Mononuclear cell (primary cell): ENCODE results near the gene LMX1A. TPM values are rescaled to one million over a fixed set of nuclear protein-coding genes. Genes with fewer than 3 reads are reported as not detected.

ENCODE experiments used
- H3K27me3 ChIP-seq: 2 replicates; pipeline ENCODE4 v1.6.0; 2011; ENCODE audit warnings: low read length, control low read depth; ENCODE audit not compliant: insufficient read depth
- H3K4me1 ChIP-seq: 2 replicates; pipeline ENCODE4 v1.5.1; 2011; ENCODE audit warnings: mild to moderate bottlenecking, low read length, control low read depth; ENCODE audit not compliant: insufficient read depth
- H3K4me3 ChIP-seq: 2 replicates; pipeline ENCODE4 v1.5.1; 2011; ENCODE audit warnings: mild to moderate bottlenecking, low read length, moderate library complexity
- H3K9me3 ChIP-seq: 2 replicates; pipeline ENCODE4 v1.5.1; 2011; ENCODE audit warnings: low read depth, mild to moderate bottlenecking, control low read depth, low read length
- total RNA-seq: library from RNA; depleted of rRNA; stranded (reverse); fragments of >200 nt; gene quantifications from one replicate; pipeline ENCODE4 v1.2.3, GENCODE V29; 2012

Gene LMX1A
- total RNA-seq, 1 donor: not detected

- Histone ChIP-seq H3K9me3 (no peaks in the 10 kb centered on the region), H3K27me3 (no peaks in the 10 kb centered on the region), H3K4me3 (no peak overlapping the region), H3K4me1 (no peaks in the 10 kb centered on the region)
Measured at GRCh38 chr1:165212229-165212628, 144.3 kb downstream of the LMX1A start.

GRCh38 chr1:165207853-165208515 is 148.5 kb downstream of the LMX1A start:
- no peaks in the 10 kb centered on the region for H3K4me1 ChIP-seq
- no peak overlapping the region for H3K4me3 ChIP-seq
- no peaks in the 10 kb centered on the region for H3K27me3 ChIP-seq
- H3K9me3 ChIP-seq: no peaks in the 10 kb centered on the region

- H3K27me3 ChIP-seq: no peaks in the 10 kb centered on the region
- H3K9me3 ChIP-seq: no peaks in the 10 kb centered on the region
- H3K4me1 ChIP-seq: no peaks in the 10 kb centered on the region
- no peak overlapping the region for H3K4me3 ChIP-seq
Measured at GRCh38 chr1:165205145-165205544, 151.4 kb downstream of the LMX1A start.

- Histone ChIP-seq H3K4me3 (no peak overlapping the region), H3K4me1 (no peaks in the 10 kb centered on the region), H3K27me3 (no peaks in the 10 kb centered on the region), H3K9me3 (no peaks in the 10 kb centered on the region)
Measured at GRCh38 chr1:165204548-165204947, 152.0 kb downstream of the LMX1A start.

GRCh38 chr1:165191087-165191486 is 165.4 kb downstream of the LMX1A start:
- no peaks in the 10 kb centered on the region for H3K9me3 ChIP-seq
- H3K4me1 ChIP-seq: no peaks in the 10 kb centered on the region
- no peak overlapping the region for H3K4me3 ChIP-seq
- no peaks in the 10 kb centered on the region for H3K27me3 ChIP-seq

- Histone ChIP-seq H3K27me3 (no peaks in the 10 kb centered on the region), H3K4me1 (no peaks in the 10 kb centered on the region), H3K4me3 (no peak overlapping the region), H3K9me3 (no peaks in the 10 kb centered on the region)
Measured at GRCh38 chr1:165189913-165190312, 166.6 kb downstream of the LMX1A start.

- no peaks in the 10 kb centered on the region for H3K27me3 ChIP-seq
- H3K9me3 ChIP-seq: no peaks in the 10 kb centered on the region
- H3K4me1 ChIP-seq: no peaks in the 10 kb centered on the region
- H3K4me3 ChIP-seq: no peak overlapping the region
Measured at GRCh38 chr1:165189011-165189410, 167.5 kb downstream of the LMX1A start.

- Histone ChIP-seq H3K27me3 (no peaks in the 10 kb centered on the region), H3K9me3 (no peaks in the 10 kb centered on the region), H3K4me3 (no peak overlapping the region), H3K4me1 (no peaks in the 10 kb centered on the region)
Measured at GRCh38 chr1:165187031-165188009, 169.2 kb downstream of the LMX1A start.

- no peaks in the 10 kb centered on the region for H3K27me3 ChIP-seq
- no peaks in the 10 kb centered on the region for H3K4me1 ChIP-seq
- H3K9me3 ChIP-seq: no peaks in the 10 kb centered on the region
- H3K4me3 ChIP-seq: no peak overlapping the region
Measured at GRCh38 chr1:165185161-165185889, 171.2 kb downstream of the LMX1A start.

GRCh38 chr1:165182975-165183374 is 173.5 kb downstream of the LMX1A start:
- Histone ChIP-seq H3K4me1 (no peaks in the 10 kb centered on the region), H3K4me3 (no peak overlapping the region)

GRCh38 chr1:165179306-165179705 is 177.2 kb downstream of the LMX1A start:
- Histone ChIP-seq H3K9me3 (no peaks in the 10 kb centered on the region), H3K4me1 (no peaks in the 10 kb centered on the region), H3K27me3 (no peaks in the 10 kb centered on the region), H3K4me3 (no peak overlapping the region)

More at GRCh38 chr1:165182975-165183374, 173.5 kb downstream of the LMX1A start:
- Histone ChIP-seq H3K27me3 (no peaks in the 10 kb centered on the region), H3K9me3 (no peaks in the 10 kb centered on the region)

GRCh38 chr1:165174491-165174890 is 182.0 kb downstream of the LMX1A start:
- no peaks in the 10 kb centered on the region for H3K9me3 ChIP-seq
- H3K4me1 ChIP-seq: no peaks in the 10 kb centered on the region
- no peak overlapping the region for H3K4me3 ChIP-seq
- H3K27me3 ChIP-seq: peaks cover 5% of the 10 kb centered on the region

- H3K27me3 ChIP-seq: peaks cover 5% of the 10 kb centered on the region
- no peak overlapping the region for H3K4me3 ChIP-seq
- H3K4me1 ChIP-seq: no peaks in the 10 kb centered on the region
- H3K9me3 ChIP-seq: no peaks in the 10 kb centered on the region
Measured at GRCh38 chr1:165173818-165174217, 182.7 kb downstream of the LMX1A start.

- Histone ChIP-seq H3K4me3 (no peak overlapping the region), H3K27me3 (peaks cover 5% of the 10 kb centered on the region), H3K9me3 (no peaks in the 10 kb centered on the region), H3K4me1 (no peaks in the 10 kb centered on the region)
Measured at GRCh38 chr1:165173409-165173808, 183.1 kb downstream of the LMX1A start.

GRCh38 chr1:165172666-165173065 is 183.8 kb downstream of the LMX1A start:
- H3K9me3 ChIP-seq: no peaks in the 10 kb centered on the region
- H3K27me3 ChIP-seq: peaks cover 5% of the 10 kb centered on the region
- H3K4me1 ChIP-seq: no peaks in the 10 kb centered on the region
- H3K4me3 ChIP-seq: no peak overlapping the region
